GM19043 (cell line): ENCODE data around the gene DLG4.
"Not testable (repeated sequence)": the region's sequence is repeated elsewhere in the genome, so short reads cannot be mapped to it uniquely, and the experiment has no call there.

Source experiments
- ATAC-seq: cut with Tn5 transposase; IDR thresholded peaks from one replicate; pipeline ENCODE4 v1.9.1; 2021; ENCODE audit warnings: low read depth; ENCODE audit not compliant: unreplicated experiment

DLG4 gene

GRCh38 chr17:7249830-7250229 is 30.2 kb upstream of the DLG4 start:
- ATAC-seq, result no peak

GRCh38 chr17:7249214-7249613 is 29.6 kb upstream of the DLG4 start:
- ATAC-seq, result no peak

GRCh38 chr17:7248796-7249195 is 29.2 kb upstream of the DLG4 start:
- ATAC-seq, result no peak

GRCh38 chr17:7246779-7247178 is 27.1 kb upstream of the DLG4 start:
- ATAC-seq, result no peak

GRCh38 chr17:7243838-7244237 is 24.2 kb upstream of the DLG4 start:
- ATAC-seq, result not testable (repeated sequence)

- no peak for ATAC-seq
Measured at GRCh38 chr17:7243453-7243729, 23.8 kb upstream of the DLG4 start.

GRCh38 chr17:7242717-7243452 is 23.2 kb upstream of the DLG4 start:
- ATAC-seq, result no peak

GRCh38 chr17:7241783-7242716 is 22.4 kb upstream of the DLG4 start, which contains the start of gene GABARAP:
GABARAP (minus strand) TSS chr17:7242449; CDS start chr17:7242330, 119 bp downstream.
- no peak for ATAC-seq

- no peak for ATAC-seq
Measured at GRCh38 chr17:7241090-7241733, 21.6 kb upstream of the DLG4 start.

GRCh38 chr17:7240375-7240774 is 20.7 kb upstream of the DLG4 start:
- ATAC-seq, result no peak

- peak; percentile 43 for ATAC-seq
Measured at GRCh38 chr17:7239091-7240027, 19.7 kb upstream of the DLG4 start, which contains the start of gene PHF23. PHF23 (minus strand) TSS chr17:7239457; CDS start chr17:7239279, 178 bp downstream.

- ATAC-seq, result no peak
Measured at GRCh38 chr17:7238420-7239090, 18.9 kb upstream of the DLG4 start.

GRCh38 chr17:7237761-7238419 is 18.3 kb upstream of the DLG4 start:
- no peak for ATAC-seq

- ATAC-seq, result no peak
Measured at GRCh38 chr17:7237266-7237760, 17.7 kb upstream of the DLG4 start.

- ATAC-seq, result no peak
Measured at GRCh38 chr17:7236808-7237207, 17.2 kb upstream of the DLG4 start.

- ATAC-seq, result no peak
Measured at GRCh38 chr17:7235693-7236665, 16.3 kb upstream of the DLG4 start.

- ATAC-seq, result no peak
Measured at GRCh38 chr17:7234083-7234951, 14.7 kb upstream of the DLG4 start, which contains the start of gene DVL2. DVL2 (minus strand) TSS chr17:7234517; CDS start chr17:7234262, 255 bp downstream.
